Mucosa of rectum (tissue), 2 donors: Measurements from ENCODE around the gene TOM1L2.

Experiments used
- H3K27ac ChIP-seq, 2 donors: one replicate each; pipeline ENCODE4 v1.7.0; 2013; ENCODE audit warnings: inconsistent platforms in 2 of 2, low read depth in 2 of 2, low read length in 2 of 2
- H3K27me3 ChIP-seq, 2 donors: one replicate each; pipeline ENCODE4 v1.7.0; 2013; ENCODE audit warnings: low read length in 2 of 2; ENCODE audit not compliant: control insufficient read depth in 2 of 2, insufficient read depth in 2 of 2
- H3K36me3 ChIP-seq, 2 donors: one replicate each; pipeline ENCODE4 v1.7.0; 2013; ENCODE audit warnings: low read length in 2 of 2; ENCODE audit not compliant: control insufficient read depth in 2 of 2, insufficient read depth in 2 of 2
- H3K4me1 ChIP-seq, 2 donors: one replicate each; pipeline ENCODE4 v1.7.0; 2013; ENCODE audit warnings: low read length in 2 of 2, mild to moderate bottlenecking in 1 of 2; ENCODE audit not compliant: control insufficient read depth in 2 of 2, insufficient read depth in 2 of 2
- H3K4me3 ChIP-seq, 2 donors: one replicate each; pipeline ENCODE4 v1.7.0; 2013; ENCODE audit warnings: low read length in 2 of 2
- H3K9ac ChIP-seq, 2 donors: one replicate each; pipeline ENCODE4 v1.7.0; 2013; ENCODE audit warnings: low read length in 2 of 2, low read depth in 1 of 2, mild to moderate bottlenecking in 1 of 2
- H3K9me3 ChIP-seq, 2 donors: one replicate each; pipeline ENCODE4 v1.7.0; 2013; ENCODE audit warnings: low read length in 2 of 2; ENCODE audit not compliant: control insufficient read depth in 2 of 2
- donor health status: healthy.
- donor health status: Normal muscosa, but diverticular disease.

The TOM1L2 gene

DNA sequence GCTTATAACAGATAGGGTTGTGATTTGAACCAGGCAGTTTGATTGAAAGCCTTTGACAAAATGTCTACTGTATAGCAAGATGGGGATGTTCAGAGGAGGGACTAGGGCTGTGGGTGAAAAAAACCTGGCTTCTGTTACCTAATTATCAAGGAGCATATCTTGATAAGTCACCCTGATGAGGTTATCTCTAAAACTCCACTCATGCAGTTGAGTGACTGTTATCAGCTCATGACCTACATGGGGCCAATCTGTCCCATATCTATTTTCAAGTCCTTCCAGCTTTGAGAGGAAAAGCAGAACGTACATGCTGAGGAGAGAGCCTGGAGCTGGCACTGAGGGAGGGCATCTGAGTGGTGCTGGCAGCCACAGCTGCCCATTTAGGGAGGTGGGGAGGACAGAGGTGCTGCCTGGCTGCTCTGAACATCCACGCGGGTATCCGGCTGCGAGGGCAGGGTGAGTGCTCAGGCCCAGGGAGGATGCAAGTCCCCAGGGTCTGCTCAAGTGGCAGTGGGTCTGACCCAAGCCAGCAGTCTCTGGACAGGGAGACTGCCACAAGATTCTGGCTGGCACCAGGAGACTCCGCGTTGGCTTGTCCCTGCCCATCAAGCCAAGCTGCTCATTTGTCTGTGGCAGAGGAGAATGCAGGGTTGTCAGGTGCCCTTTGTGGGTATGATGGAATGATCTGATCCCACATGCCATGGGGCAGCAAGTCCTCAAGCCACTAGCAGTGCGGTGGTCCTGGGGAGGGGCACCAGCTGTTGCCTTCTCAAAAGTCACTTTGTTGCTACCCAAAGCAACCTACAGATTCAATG lies 37.6 kb upstream of the TOM1L2 start:
- Histone ChIP-seq H3K9ac (no peak overlapping the region), H3K4me1 (no peaks in the 10 kb centered on the region), H3K36me3 (peaks cover 8 to 10% of the 10 kb centered on the region in 2 donors), H3K27ac (no peak overlapping the region), H3K27me3 (no peaks in the 10 kb centered on the region), H3K4me3 (no peak overlapping the region), H3K9me3 (no peaks in the 10 kb centered on the region)

DNA sequence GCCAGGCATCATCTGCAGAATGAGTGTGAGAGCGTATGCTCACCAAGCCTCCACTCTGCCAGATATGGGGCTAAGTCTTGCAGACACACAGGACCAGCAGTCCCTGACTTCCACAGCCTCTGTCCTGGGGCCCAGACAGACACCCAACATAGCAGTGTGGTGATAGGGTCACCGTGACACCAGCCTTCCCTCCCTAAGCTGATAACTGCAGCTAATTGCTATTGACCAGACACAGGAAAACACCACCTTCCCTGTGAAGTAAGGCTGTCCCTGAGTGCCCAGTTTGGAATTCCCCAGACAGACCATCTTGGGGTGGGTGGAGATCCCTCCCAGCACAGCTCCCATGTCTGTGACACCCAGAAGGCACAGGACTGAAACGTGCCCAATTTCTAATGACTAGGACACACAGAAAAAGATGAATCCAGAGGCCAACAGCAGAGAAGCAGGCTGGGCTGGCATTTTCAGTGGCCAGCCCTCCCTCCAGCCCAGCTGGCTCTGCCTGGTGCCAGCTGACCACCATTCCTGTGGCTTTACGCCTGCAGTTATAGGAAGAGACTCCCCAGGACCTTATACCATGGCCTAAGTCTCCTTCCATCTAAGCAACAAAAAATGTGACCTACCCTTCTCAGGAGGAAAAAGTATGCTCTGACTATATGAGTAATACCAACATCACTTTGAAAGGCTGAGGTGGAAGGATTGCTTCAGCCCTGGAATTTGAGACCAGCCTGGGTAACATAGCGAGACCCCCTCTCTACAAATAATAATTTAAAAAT lies 36.5 kb upstream of the TOM1L2 start:
- no peak overlapping the region for H3K27ac ChIP-seq
- H3K36me3 ChIP-seq, result peaks cover 8 to 10% of the 10 kb centered on the region in 2 donors

DNA sequence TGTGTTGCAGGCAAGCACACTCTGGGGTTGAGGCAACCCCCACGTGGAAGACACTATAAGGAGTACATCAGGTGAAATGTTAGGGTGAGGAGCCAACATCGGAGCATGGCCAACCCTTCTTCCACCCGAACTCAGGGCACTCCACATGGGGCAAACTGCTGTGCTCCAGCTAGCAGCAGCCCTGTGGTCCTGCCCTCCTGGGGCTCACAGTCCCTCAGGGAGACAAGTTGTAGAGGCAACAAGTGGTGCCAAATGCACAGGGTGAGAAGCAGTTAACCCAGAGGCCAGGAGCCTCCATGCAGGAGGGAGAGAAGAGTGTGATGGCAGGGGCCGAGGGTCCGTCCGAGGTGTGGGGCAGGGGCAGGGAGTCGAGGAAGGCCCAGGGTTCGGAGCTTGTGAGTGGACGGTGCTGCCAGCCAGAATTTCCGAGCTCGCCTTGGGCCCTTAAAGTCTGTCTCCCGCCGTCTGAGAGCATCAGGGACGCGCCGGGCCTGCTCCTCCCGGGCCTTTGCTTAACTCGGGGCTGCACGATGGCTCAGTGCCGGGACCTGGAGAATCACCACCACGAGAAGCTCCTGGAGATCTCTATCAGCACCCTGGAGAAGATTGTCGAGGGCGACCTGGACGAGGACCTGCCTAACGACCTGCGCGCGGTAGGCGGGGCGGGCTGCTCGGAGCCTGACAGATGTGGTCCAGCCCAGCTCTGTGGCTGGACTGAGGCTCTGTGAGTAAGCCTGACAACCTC lies 34.5 kb upstream of the TOM1L2 start:
- Histone ChIP-seq H3K9me3 (no peaks in the 10 kb centered on the region), H3K9ac (no peak overlapping the region), H3K4me1 (no peaks in the 10 kb centered on the region), H3K4me3 (no peak overlapping the region), H3K36me3 (peaks cover 8 to 10% of the 10 kb centered on the region in 2 donors), H3K27me3 (no peaks in the 10 kb centered on the region), H3K27ac (no peak overlapping the region)

More for the DNA sequence above, 36.5 kb upstream of the TOM1L2 start:
- Histone ChIP-seq H3K9ac (no peak overlapping the region), H3K4me1 (no peaks in the 10 kb centered on the region), H3K4me3 (no peak overlapping the region), H3K9me3 (no peaks in the 10 kb centered on the region), H3K27me3 (no peaks in the 10 kb centered on the region)

DNA sequence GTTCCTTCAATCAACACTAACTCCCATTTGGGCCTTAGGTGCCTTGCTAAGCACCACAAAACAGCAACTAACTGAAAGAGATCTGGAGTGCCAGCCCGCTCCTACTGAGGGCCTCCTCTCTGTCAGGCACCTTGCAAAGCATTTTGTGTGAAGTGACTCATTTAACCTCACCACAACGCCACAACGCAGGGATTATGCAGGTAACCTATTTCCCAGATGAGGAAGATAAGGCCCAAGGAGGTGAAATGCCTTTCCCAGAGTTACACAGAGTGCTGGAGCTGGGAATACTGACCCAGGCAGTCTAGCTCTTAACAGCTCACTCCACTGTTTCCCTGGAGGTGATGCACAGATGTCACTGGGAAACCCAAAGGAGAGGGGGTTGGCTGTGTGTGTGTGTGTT lies 33.3 kb upstream of the TOM1L2 start:
- no peaks in the 10 kb centered on the region for H3K9me3 ChIP-seq
- no peaks in the 10 kb centered on the region for H3K4me1 ChIP-seq
- no peak overlapping the region for H3K27ac ChIP-seq
- no peak overlapping the region for H3K9ac ChIP-seq
- H3K27me3 ChIP-seq, result no peaks in the 10 kb centered on the region
- peaks cover 6 to 7% of the 10 kb centered on the region in 2 donors for H3K36me3 ChIP-seq
- no peak overlapping the region for H3K4me3 ChIP-seq

DNA sequence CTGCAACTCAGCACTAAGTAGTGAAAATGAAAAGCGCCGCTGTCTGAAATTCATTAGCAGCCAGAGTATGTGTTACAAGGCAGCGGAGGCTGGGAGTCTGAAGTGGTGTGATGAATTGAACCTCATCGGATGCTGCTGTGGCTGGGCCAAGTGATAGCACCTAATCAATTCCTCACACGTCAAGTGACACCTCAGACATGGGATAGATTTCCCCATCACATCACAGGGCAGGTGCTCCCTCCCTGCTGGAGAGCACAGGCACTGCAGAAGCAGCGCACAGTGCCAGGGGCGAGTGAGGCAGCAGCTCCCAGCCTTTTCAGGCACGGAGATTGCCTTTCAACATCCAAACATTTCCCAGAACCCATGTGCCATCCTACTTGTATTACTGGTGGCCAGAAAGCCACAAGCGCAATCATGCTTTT lies 32.7 kb upstream of the TOM1L2 start:
- no peaks in the 10 kb centered on the region for H3K27me3 ChIP-seq
- no peaks in the 10 kb centered on the region for H3K9me3 ChIP-seq
- H3K4me1 ChIP-seq, result no peaks in the 10 kb centered on the region
- H3K36me3 ChIP-seq, result peaks cover 3 to 6% of the 10 kb centered on the region in 2 donors
- no peak overlapping the region for H3K27ac ChIP-seq
- no peak overlapping the region for H3K4me3 ChIP-seq
- no peak overlapping the region for H3K9ac ChIP-seq

DNA sequence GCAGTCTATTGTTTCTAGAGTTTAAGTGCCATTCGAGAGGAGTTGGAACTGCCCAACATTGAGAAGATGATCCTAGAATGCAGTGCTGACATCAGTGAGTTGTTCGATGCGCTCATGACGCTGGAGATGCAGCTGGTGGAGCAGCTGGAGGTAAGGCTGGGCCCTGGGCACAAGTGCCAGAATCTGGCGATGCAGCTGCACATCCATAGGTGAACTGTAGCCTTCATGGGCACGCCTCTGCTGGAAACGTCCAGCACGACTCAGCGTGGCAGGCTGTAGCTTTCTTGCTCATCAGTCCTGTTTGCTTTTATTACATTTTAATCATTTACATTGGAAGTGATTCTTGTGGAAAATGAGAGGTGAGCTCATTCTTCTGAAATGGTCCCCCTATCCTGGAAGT lies 32.1 kb upstream of the TOM1L2 start:
- H3K4me1 ChIP-seq, result no peaks in the 10 kb centered on the region
- H3K27ac ChIP-seq, result no peak overlapping the region
- H3K4me3 ChIP-seq, result no peak overlapping the region
- H3K27me3 ChIP-seq, result no peaks in the 10 kb centered on the region
- H3K9ac ChIP-seq, result no peak overlapping the region
- H3K9me3 ChIP-seq, result no peaks in the 10 kb centered on the region
- H3K36me3 ChIP-seq, result peaks cover 0 to 6% of the 10 kb centered on the region in 2 donors

DNA sequence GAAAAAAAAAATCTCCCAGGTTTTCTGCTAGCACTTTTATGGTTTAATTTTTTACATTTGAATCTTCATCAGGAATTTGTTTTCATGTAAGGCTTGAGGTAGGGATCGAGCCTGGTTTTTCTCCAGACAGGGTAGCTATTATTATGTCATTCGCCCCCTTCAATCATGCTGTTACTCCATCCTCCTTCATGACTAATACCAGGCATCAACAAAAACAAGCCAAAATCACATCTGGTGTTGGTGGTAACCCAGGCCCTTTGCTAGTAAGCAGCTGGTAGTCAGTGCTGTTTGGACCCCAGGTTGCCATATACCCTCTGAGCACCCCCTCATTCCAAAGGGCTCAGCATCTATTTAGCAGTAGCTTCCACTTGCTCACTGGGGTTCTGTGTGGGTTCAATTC lies 30.0 kb upstream of the TOM1L2 start:
- Histone ChIP-seq H3K27ac (no peak overlapping the region), H3K36me3 (no peaks in the 10 kb centered on the region), H3K9ac (no peak overlapping the region), H3K27me3 (no peaks in the 10 kb centered on the region), H3K4me3 (no peak overlapping the region), H3K9me3 (no peaks in the 10 kb centered on the region), H3K4me1 (no peaks in the 10 kb centered on the region)

DNA sequence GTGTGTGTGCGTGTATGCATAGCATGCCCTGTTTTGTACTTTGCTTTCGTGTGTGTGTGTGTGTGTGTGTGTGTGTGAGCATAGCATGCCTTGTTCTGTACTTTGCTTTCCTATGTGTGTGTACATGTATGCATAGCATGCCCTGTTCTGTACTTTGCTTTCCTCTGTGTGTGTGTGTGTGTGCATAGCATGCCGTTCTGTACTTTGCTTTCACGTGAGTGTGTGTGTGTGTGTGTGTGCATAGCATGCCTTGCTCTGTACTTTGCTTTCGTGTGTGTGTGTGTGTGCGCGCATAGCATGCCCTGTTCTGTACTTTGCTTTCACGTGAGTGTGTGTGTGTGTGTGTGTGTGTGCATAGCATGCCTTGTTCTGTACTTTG lies 27.8 kb upstream of the TOM1L2 start:
- Histone ChIP-seq H3K9me3 (no peaks in the 10 kb centered on the region), H3K27ac (no peak overlapping the region), H3K36me3 (no peaks in the 10 kb centered on the region), H3K9ac (no peak overlapping the region), H3K27me3 (no peaks in the 10 kb centered on the region), H3K4me1 (no peaks in the 10 kb centered on the region), H3K4me3 (no peak overlapping the region)

DNA sequence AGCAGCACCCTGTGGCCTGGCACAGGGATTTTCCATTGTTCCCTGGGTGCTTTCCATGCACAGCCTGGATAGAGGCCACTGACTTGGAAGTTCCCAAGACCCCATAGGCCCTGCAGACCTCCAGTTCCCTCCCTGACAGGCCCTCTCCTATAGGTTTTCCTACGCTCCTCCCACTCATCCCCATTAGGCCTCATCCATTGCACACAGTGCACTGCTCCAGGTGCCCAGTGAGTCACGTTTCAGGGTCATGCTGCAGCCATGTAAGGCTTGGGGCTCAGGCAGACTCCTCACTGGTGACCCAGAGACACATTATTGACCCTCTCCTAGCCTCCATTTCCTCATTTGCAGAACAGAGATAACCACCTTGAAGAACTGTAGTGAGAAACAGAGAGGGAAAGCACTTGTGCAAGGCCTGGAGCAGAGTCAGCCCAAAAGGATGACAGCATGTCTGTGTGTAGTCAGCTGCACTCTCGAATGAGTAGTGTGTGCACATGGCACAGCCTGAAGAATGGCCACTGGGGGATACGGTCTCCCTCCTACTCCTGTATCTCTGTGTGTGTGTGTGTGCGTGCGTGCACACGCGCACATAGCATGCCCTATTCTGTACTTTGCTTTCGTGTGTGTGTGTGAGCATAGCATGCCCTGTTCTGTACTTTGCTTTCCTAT lies 27.3 kb upstream of the TOM1L2 start:
- Histone ChIP-seq H3K4me1 (no peaks in the 10 kb centered on the region), H3K27ac (no peak overlapping the region)

More for the DNA sequence above, 27.3 kb upstream of the TOM1L2 start:
- Histone ChIP-seq H3K4me3 (no peak overlapping the region), H3K27me3 (no peaks in the 10 kb centered on the region), H3K36me3 (no peaks in the 10 kb centered on the region), H3K9me3 (no peaks in the 10 kb centered on the region), H3K9ac (no peak overlapping the region)
